ENCODE results near the gene PHACTR4.
"Not testable (repeated sequence)": the region's sequence is repeated elsewhere in the genome, so short reads cannot be mapped to it uniquely, and the experiment has no call there.

Gene PHACTR4

GRCh38 chr1:28369371-28370238 lies at the start of gene PHACTR4:
Gene PHACTR4, plus strand, starts transcription at chr1:28369740. Its CDS starts 37,708 bp downstream, at chr1:28407448.
- DNase-seq, result peak; percentile 92

- DNase-seq, result no peak
Observed at GRCh38 chr1:28322194-28322593, 47.3 kb upstream of the PHACTR4 start.

- no peak for DNase-seq
Observed at GRCh38 chr1:28323720-28324119, 45.8 kb upstream of the PHACTR4 start.

GRCh38 chr1:28326515-28326914 lies 43.0 kb upstream of the PHACTR4 start:
- no peak for DNase-seq

- DNase-seq, result no peak
Observed at GRCh38 chr1:28326984-28327383, 42.6 kb upstream of the PHACTR4 start.

- DNase-seq, result not testable (repeated sequence)
Observed at GRCh38 chr1:28327431-28327830, 42.1 kb upstream of the PHACTR4 start.

- DNase-seq, result no peak
Observed at GRCh38 chr1:28328228-28328648, 41.3 kb upstream of the PHACTR4 start.

- peak; percentile 46 for DNase-seq
Observed at GRCh38 chr1:28329395-28330153, 40.0 kb upstream of the PHACTR4 start.

GRCh38 chr1:28338897-28339296 lies 30.6 kb upstream of the PHACTR4 start:
- DNase-seq, result no peak

- DNase-seq, result no peak
Observed at GRCh38 chr1:28339551-28339950, 30.0 kb upstream of the PHACTR4 start.

GRCh38 chr1:28340221-28340974 lies 29.1 kb upstream of the PHACTR4 start:
- DNase-seq, result no peak

GRCh38 chr1:28341591-28341990 lies 27.9 kb upstream of the PHACTR4 start:
- DNase-seq, result no peak

GRCh38 chr1:28343405-28343804 lies 26.1 kb upstream of the PHACTR4 start:
- no peak for DNase-seq

GRCh38 chr1:28353248-28353810 lies 16.2 kb upstream of the PHACTR4 start:
- DNase-seq, result not testable (repeated sequence)

GRCh38 chr1:28354121-28354520 lies 15.4 kb upstream of the PHACTR4 start:
- DNase-seq, result no peak

GRCh38 chr1:28358716-28359115 lies 10.8 kb upstream of the PHACTR4 start:
- no peak for DNase-seq

GRCh38 chr1:28359592-28360239 lies 9.8 kb upstream of the PHACTR4 start:
- peak; percentile 68 for DNase-seq

- no peak for DNase-seq
Observed at GRCh38 chr1:28364888-28365287, 4.7 kb upstream of the PHACTR4 start.

GRCh38 chr1:28365864-28366263 lies 3.7 kb upstream of the PHACTR4 start:
- DNase-seq, result peak; percentile 2

- not testable (repeated sequence) for DNase-seq
Observed at GRCh38 chr1:28368608-28369007, 932 bp upstream of the PHACTR4 start.

GRCh38 chr1:28370239-28371009 lies 884 bp downstream of the PHACTR4 start:
- DNase-seq, result peak; percentile 42

GRCh38 chr1:28371010-28371377 lies 1.5 kb downstream of the PHACTR4 start:
- DNase-seq, result no peak
